Placental epithelial cell (primary cell): ENCODE measurements around the gene OCEL1. TPM values are rescaled to one million over a fixed set of nuclear protein-coding genes. Genes with fewer than 3 reads are reported as not detected.

Experiments used
- total RNA-seq: library from RNA; depleted of rRNA; stranded (reverse); fragments of >200 nt; gene quantifications from 2 replicates; pipeline ENCODE4 v1.2.3, GENCODE V29; 2012

OCEL1 gene
- 5.4 and 7.1 TPM in 2 replicates for total RNA-seq

GRCh38 chr19:17226002-17226933 lies at the start of gene OCEL1:
TSS of gene OCEL1 (plus strand) at chr19:17226226. CDS start at chr19:17226248, 22 bp downstream.

GRCh38 chr19:17215127-17215971 lies 10.7 kb upstream of the OCEL1 start, which contains the start of gene USE1:
TSS of gene USE1 (plus strand) at chr19:17215357. CDS start at chr19:17215406, 49 bp downstream.

GRCh38 chr19:17245535-17245984 lies 19.5 kb downstream of the OCEL1 start, which contains the start of gene NR2F6:
TSS of gene NR2F6 (minus strand) at chr19:17245919. CDS start at chr19:17245220, 699 bp downstream.

GRCh38 chr19:17264641-17264979 lies 38.6 kb downstream of the OCEL1 start, which contains the start of gene USHBP1:
TSS of gene USHBP1 (minus strand) at chr19:17264745. CDS start at chr19:17264299, 446 bp downstream.

GRCh38 chr19:17266975-17267788 lies 41.2 kb downstream of the OCEL1 start, which contains the start of gene BABAM1:
TSS of gene BABAM1 (plus strand) at chr19:17267443. CDS start at chr19:17268807, 1,364 bp downstream.

Other genes with a start within 250 kb of the OCEL1 start
- 2.3 and 6.3 TPM in 2 replicates for gene CPAMD8, start 199.4 kb upstream of the OCEL1 start, total RNA-seq
- gene HAUS8, start 150.8 kb upstream of the OCEL1 start, total RNA-seq, result 2.3 and 3.1 TPM in 2 replicates
- gene MYO9B, start 150.4 kb upstream of the OCEL1 start, total RNA-seq, result 90.2 and 122 TPM in 2 replicates
- 19.1 and 25.5 TPM in 2 replicates for gene USE1, start 10.9 kb upstream of the OCEL1 start, total RNA-seq
- gene NR2F6, start 19.7 kb downstream of the OCEL1 start, total RNA-seq, result 66.0 and 74.2 TPM in 2 replicates
- under 0.01 TPM in 1 of 2 replicates, not detected in the other for gene USHBP1, start 38.5 kb downstream of the OCEL1 start, total RNA-seq
- 77.3 and 127 TPM in 2 replicates for gene BABAM1, start 41.2 kb downstream of the OCEL1 start, total RNA-seq
- gene ANKLE1, start 55.7 kb downstream of the OCEL1 start, total RNA-seq, result 0.39 and 0.65 TPM in 2 replicates
- gene ABHD8, start 77.2 kb downstream of the OCEL1 start, total RNA-seq, result 10.2 and 23.6 TPM in 2 replicates
- 29.8 and 50.3 TPM in 2 replicates for gene MRPL34, start 79.6 kb downstream of the OCEL1 start, total RNA-seq
- 10.2 and 39.6 TPM in 2 replicates for gene DDA1, start 83.3 kb downstream of the OCEL1 start, total RNA-seq
- gene ANO8, start 108.6 kb downstream of the OCEL1 start, total RNA-seq, result 3.9 and 5.0 TPM in 2 replicates
- 20.0 and 34.2 TPM in 2 replicates for gene GTPBP3, start 111.3 kb downstream of the OCEL1 start, total RNA-seq
- gene PLVAP, start 151.1 kb downstream of the OCEL1 start, total RNA-seq, result not detected in 2 replicates
- gene CCDC194, start 168.0 kb downstream of the OCEL1 start, total RNA-seq, result not detected in 2 replicates
- gene BST2, start 179.4 kb downstream of the OCEL1 start, total RNA-seq, result 0.39 TPM in 1 of 2 replicates, not detected in the other
- 47.9 and 72.9 TPM in 2 replicates for gene MVB12A, start 193.8 kb downstream of the OCEL1 start, total RNA-seq
- not detected in 2 replicates for gene TMEM221, start 222.4 kb downstream of the OCEL1 start, total RNA-seq
- not detected in 2 replicates for gene NXNL1, start 234.7 kb downstream of the OCEL1 start, total RNA-seq
- gene SLC27A1, start 244.3 kb downstream of the OCEL1 start, total RNA-seq, result 21.7 and 25.9 TPM in 2 replicates